Stimulated activated CD4-positive, alpha-beta T cell treated with anti-CD3 and anti-CD28 coated beads, Interleukin-4, amount 100 ng/mL, for 24 hours (primary cell): ENCODE results near the gene BCL10.

ENCODE experiments used
- DNase-seq: peaks from one replicate; pipeline ENCODE4 v3.0.0-alpha.2; 2020

BCL10 gene

DNA sequence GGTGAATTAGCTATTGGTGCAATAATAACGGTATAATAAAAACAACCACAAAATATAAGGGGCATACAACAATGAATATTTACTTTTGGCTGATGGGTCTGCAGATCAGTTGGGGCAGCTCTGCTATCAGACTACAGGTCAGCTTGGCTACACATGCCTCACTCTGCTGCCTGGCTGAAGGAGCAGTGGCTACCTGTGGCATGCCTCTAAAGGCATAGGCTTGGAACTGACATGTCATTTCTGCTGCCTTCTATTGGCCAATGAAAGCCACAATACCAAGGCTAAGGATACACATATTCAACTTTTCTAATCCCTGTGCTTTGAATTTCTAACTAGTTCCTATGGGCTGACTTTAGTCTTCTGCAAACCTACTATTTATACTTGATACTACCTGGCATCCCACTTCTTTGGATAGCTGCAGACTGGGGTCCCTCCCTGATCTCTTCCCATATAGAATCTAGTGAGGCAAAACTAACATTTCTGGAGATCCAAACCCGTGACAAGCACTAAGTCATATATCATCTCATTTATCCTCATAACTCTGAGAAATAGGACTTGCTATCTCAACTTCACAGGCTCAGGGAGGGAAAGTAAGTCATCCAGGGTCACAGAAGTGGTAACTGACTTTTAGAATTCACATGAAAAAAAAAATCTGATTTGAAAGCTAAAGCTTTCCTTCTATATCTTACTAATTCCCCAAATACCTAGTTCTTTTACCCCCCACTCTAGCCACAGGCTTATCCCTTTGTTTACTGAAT lies 56.4 kb downstream of the BCL10 start:
- DNase-seq, result no peak

DNA sequence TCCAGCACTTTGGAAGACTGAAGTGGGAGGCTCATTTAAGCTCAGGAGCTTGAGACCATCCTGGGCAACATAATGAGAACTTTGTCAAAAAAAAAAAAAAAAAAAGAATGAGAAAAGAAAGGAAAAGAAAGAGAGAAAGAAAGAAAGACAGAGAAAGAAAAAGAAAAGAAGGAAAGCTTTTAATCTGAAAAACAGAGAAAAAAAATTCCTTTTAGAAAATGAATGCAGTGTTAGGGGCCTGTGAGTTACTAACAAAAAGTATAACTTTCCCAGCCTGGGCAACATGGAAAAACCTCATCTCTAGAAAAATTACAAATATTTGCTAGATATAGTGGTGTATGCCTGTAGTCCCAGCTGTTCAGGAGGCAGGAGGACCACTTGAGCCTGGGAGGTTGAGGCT lies 59.7 kb downstream of the BCL10 start:
- no peak for DNase-seq
